Measurements from ENCODE around the gene CC2D2A. TPM values are rescaled to one million over a fixed set of nuclear protein-coding genes. Genes with fewer than 3 reads are reported as not detected.

CC2D2A gene
- total RNA-seq, 1 donor from 2014 or later, result 26.2 TPM

DNA sequence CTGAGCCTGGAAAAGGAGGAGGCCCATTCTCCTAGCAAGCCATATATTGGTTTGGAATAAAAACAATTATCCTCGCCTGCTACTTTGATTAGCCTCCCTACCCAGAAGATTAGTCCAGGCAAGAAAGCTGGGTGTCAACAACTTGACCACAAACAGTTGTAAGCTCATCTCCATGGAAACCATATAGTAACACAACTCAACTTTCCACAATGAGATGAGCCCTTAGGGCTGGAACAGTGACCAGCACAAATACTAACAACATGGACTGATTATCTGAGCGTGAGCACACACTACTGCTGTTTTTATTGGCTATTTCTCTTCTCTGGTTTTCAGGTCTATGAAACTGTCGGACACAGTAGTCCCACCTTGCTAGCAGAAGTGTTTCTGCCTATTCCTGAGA lies 80.8 kb downstream of the CC2D2A start:
- no peaks in the 10 kb centered on the region for H3K9me3 Mint-ChIP-seq
- H3K36me3 Mint-ChIP-seq (ENCODE audit: low read depth), result peaks cover 6% of the 10 kb centered on the region
- no peak overlapping the region for H3K27ac Mint-ChIP-seq (ENCODE audit: unreplicated experiment)
- TF ChIP-seq, protein P1, sequence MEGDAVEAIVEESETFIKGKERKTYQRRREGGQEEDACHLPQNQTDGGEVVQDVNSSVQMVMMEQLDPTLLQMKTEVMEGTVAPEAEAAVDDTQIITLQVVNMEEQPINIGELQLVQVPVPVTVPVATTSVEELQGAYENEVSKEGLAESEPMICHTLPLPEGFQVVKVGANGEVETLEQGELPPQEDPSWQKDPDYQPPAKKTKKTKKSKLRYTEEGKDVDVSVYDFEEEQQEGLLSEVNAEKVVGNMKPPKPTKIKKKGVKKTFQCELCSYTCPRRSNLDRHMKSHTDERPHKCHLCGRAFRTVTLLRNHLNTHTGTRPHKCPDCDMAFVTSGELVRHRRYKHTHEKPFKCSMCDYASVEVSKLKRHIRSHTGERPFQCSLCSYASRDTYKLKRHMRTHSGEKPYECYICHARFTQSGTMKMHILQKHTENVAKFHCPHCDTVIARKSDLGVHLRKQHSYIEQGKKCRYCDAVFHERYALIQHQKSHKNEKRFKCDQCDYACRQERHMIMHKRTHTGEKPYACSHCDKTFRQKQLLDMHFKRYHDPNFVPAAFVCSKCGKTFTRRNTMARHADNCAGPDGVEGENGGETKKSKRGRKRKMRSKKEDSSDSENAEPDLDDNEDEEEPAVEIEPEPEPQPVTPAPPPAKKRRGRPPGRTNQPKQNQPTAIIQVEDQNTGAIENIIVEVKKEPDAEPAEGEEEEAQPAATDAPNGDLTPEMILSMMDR (conservative IDR thresholded peaks at IDR 0.05), result no peak
- no peaks in the 10 kb centered on the region for H3K27me3 Mint-ChIP-seq (ENCODE audit: low read depth)
- DNase-seq (ENCODE audit: low read depth, low spot score), result no peak
- no peaks in the 10 kb centered on the region for H3K4me1 Mint-ChIP-seq
- no peak overlapping the region for H3K4me3 Mint-ChIP-seq

- Mint-ChIP-seq H3K9me3 (no peaks in the 10 kb centered on the region), H3K27me3 (ENCODE audit: low read depth) (no peaks in the 10 kb centered on the region), H3K4me3 (no peak overlapping the region), H3K27ac (ENCODE audit: unreplicated experiment) (no peak overlapping the region), H3K4me1 (no peaks in the 10 kb centered on the region), H3K36me3 (ENCODE audit: low read depth) (peaks cover 2% of the 10 kb centered on the region)
- no peak for DNase-seq (ENCODE audit: low read depth, low spot score)
- TF ChIP-seq, protein P1 (conservative IDR thresholded peaks at IDR 0.05), result no peak
Observed at GRCh38 chr4:15551740-15552446, 82.2 kb downstream of the CC2D2A start.

- DNase-seq (ENCODE audit: low read depth, low spot score), result no peak
- H3K36me3 Mint-ChIP-seq (ENCODE audit: low read depth), result peaks cover 4% of the 10 kb centered on the region
- no peak overlapping the region for H3K4me3 Mint-ChIP-seq
- H3K4me1 Mint-ChIP-seq, result no peaks in the 10 kb centered on the region
- no peaks in the 10 kb centered on the region for H3K9me3 Mint-ChIP-seq
- TF ChIP-seq, protein P1 (conservative IDR thresholded peaks at IDR 0.05), result no peak
- no peaks in the 10 kb centered on the region for H3K27me3 Mint-ChIP-seq (ENCODE audit: low read depth)
- no peak overlapping the region for H3K27ac Mint-ChIP-seq (ENCODE audit: unreplicated experiment)
Observed at GRCh38 chr4:15552557-15553362, 83.1 kb downstream of the CC2D2A start.

GRCh38 chr4:15556511-15557092 lies 86.9 kb downstream of the CC2D2A start:
- Mint-ChIP-seq H3K36me3 (ENCODE audit: low read depth) (peaks cover 10% of the 10 kb centered on the region), H3K4me1 (peaks cover 4% of the 10 kb centered on the region), H3K27ac (ENCODE audit: unreplicated experiment) (no peak overlapping the region), H3K9me3 (no peaks in the 10 kb centered on the region), H3K4me3 (no peak overlapping the region), H3K27me3 (ENCODE audit: low read depth) (no peaks in the 10 kb centered on the region)
- DNase-seq (ENCODE audit: low read depth, low spot score), result no peak
- TF ChIP-seq, protein P1 (conservative IDR thresholded peaks at IDR 0.05), result no peak

DNA sequence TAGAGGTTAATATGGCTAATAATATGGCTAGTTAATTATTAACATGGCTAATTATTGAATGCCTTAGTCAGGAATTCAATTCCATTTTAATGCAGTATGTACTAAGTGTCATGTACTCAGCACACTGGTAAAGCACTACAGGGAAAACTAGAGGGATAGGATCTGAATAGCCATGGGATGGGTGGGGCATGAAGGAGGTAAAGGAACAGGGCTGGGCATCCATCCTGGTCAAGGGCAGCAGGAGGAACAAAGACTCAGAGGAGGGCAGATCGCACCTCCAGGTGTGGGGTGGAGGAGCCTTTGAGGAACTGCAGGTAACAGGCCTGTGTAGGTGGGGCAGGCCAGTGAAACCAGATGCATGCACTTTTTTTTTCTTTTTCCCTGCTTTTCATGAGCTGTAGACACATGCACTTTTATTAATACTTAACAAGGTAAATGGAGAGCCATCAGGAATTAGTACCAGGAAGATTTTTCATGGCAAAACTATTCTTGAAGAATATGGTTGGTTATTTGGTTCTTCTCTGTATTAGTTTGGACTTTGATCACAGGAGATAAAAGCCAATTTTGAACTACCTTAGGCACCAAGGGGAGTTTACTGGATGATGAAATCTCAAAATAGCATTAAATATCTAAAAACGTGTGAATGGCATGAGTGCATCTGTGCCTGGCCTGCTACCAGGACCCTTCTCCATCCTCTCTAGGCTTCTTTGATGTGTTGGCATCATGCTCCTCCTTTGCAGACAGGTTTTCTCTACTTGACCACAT lies 88.3 kb downstream of the CC2D2A start:
- H3K27ac Mint-ChIP-seq (ENCODE audit: unreplicated experiment), result no peak overlapping the region

More for the DNA sequence above, 88.3 kb downstream of the CC2D2A start:
- Mint-ChIP-seq H3K4me1 (peaks cover 14% of the 10 kb centered on the region), H3K9me3 (no peaks in the 10 kb centered on the region), H3K4me3 (no peak overlapping the region), H3K36me3 (ENCODE audit: low read depth) (peaks cover 16% of the 10 kb centered on the region), H3K27me3 (ENCODE audit: low read depth) (no peaks in the 10 kb centered on the region)
- DNase-seq (ENCODE audit: low read depth, low spot score), result no peak
- TF ChIP-seq, protein P1 (conservative IDR thresholded peaks at IDR 0.05), result no peak

Measured in neural crest cell (in vitro differentiated cells).